Type B pancreatic cell (in vitro differentiated cells): ENCODE data around the gene NTN1. TPM values are rescaled to one million over a fixed set of nuclear protein-coding genes. Genes with fewer than 3 reads are reported as not detected.

Source experiments
- DNase-seq: peaks from one replicate; pipeline ENCODE4 v3.0.0; 2021; ENCODE audit warnings: mixed read lengths; ENCODE audit not compliant: unreplicated experiment; ENCODE audit errors: extremely low spot score
- H3K27ac Mint-ChIP-seq: 2 replicates; pipeline ENCODE4 v1.8.0; 2021; ENCODE audit warnings: mild to moderate bottlenecking, mixed read lengths
- H3K27me3 Mint-ChIP-seq: 2 replicates; pipeline ENCODE4 v1.8.0; 2021; ENCODE audit warnings: mixed read lengths
- H3K36me3 Mint-ChIP-seq: 2 replicates; pipeline ENCODE4 v1.8.0; 2021; ENCODE audit warnings: mixed read lengths
- H3K4me1 Mint-ChIP-seq: one replicate; pipeline ENCODE4 v1.8.0; 2021; ENCODE audit warnings: mixed read lengths; ENCODE audit not compliant: unreplicated experiment
- H3K4me3 Mint-ChIP-seq: 2 replicates; pipeline ENCODE4 v1.8.0; 2021; ENCODE audit warnings: mild to moderate bottlenecking, mixed read lengths
- H3K9me3 Mint-ChIP-seq: 2 replicates; pipeline ENCODE4 v1.8.0; 2021; ENCODE audit warnings: mixed read lengths
- CTCF ChIP-seq: fragments of 200-600 bp; sonication (generic); conservative IDR thresholded peaks from 2 replicates; pipeline ENCODE4 v1.5.0; 2021; ENCODE audit warnings: antibody characterized with exemption, mild to moderate bottlenecking
- total RNA-seq: library from RNA; stranded (reverse); gene quantifications from 2 replicates; pipeline ENCODE4 v1.2.1, GENCODE V29; 2021; ENCODE audit warnings: low replicate concordance

Gene NTN1
- total RNA-seq, 1 donor from 2014 or later: 10.7 TPM

DNA sequence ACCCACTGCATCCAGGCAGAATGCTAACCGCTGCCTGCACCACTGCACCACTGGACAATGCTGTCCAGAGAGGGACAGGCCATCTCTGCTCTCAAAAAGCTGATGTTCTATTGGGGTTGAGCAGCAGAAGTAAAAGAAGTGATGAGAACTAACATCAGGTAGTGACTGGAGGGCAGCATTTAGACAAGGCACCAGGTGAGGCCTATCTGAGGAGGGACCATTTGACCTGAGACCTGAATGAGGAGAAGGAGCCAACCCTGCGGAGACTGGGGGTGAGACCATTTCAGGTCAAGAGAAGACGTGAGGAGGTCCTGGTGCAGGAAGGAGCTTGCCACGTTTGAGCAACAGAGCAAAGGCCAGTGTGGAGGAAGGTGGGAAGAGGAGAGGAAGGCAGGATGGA is 34.0 kb downstream of the NTN1 start:
- no peak for TF ChIP-seq CTCF
- DNase-seq: no peak
- Mint-ChIP-seq H3K4me3 (no peak overlapping the region), H3K9me3 (no peaks in the 10 kb centered on the region), H3K27me3 (peaks cover 17% of the 10 kb centered on the region), H3K27ac (no peak overlapping the region), H3K36me3 (no peaks in the 10 kb centered on the region), H3K4me1 (peaks cover 7% of the 10 kb centered on the region)

DNA sequence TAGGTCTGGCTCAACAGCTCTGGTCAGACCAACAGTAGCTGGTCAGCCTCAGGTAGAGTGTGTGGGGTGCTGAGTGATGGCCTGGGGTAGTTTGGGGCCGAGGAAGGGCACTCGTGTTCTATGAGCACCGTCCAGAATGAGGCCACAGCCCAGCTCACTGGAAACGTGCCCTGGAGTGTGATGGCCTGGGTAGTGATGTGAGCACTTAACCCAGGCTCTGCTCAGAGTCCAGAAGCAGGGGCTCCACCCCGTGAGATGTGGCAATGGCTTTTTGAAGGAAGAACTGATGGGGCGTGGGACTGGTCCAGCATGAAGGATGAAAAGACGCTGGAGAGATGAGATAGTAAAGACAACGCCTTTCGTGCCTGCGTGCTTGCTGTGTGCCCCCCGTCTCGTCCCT is 35.3 kb downstream of the NTN1 start:
- no peak overlapping the region for H3K4me3 Mint-ChIP-seq
- peaks cover 3% of the 10 kb centered on the region for H3K36me3 Mint-ChIP-seq
- H3K4me1 Mint-ChIP-seq: peaks cover 7% of the 10 kb centered on the region
- no peak for DNase-seq
- H3K9me3 Mint-ChIP-seq: peaks cover 5% of the 10 kb centered on the region
- peaks cover 21% of the 10 kb centered on the region for H3K27me3 Mint-ChIP-seq
- H3K27ac Mint-ChIP-seq: no peak overlapping the region
- no peak for TF ChIP-seq CTCF

DNA sequence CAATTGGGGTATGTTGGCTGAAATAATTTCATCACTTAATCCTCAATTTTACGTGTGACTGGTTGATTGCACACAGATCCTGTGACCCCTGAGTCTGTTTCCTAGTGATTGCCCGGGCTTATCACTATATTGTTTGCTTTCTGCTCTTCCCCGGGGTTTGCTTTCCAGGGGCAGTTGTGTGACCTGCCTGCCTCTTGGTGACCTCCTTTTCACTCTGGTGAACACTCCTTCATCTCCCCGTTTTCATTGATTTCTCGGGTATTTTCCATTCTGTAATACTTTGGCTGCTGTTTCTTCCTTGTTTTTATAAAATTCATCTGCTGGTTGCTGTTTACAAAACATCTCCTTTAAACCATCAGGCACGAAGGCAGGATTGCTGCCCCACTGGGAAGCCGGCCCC is 36.0 kb downstream of the NTN1 start:
- Mint-ChIP-seq H3K36me3 (peaks cover 3% of the 10 kb centered on the region), H3K4me1 (peaks cover 7% of the 10 kb centered on the region), H3K4me3 (no peak overlapping the region), H3K9me3 (peaks cover 5% of the 10 kb centered on the region), H3K27me3 (peaks cover 21% of the 10 kb centered on the region), H3K27ac (peak overlapping the region; percentile 7)
- no peak for DNase-seq
- no peak for TF ChIP-seq CTCF

GRCh38 chr17:9062399-9062902 is 41.1 kb downstream of the NTN1 start:
- no peak for TF ChIP-seq CTCF
- no peak overlapping the region for H3K4me3 Mint-ChIP-seq
- H3K4me1 Mint-ChIP-seq: no peaks in the 10 kb centered on the region

DNA sequence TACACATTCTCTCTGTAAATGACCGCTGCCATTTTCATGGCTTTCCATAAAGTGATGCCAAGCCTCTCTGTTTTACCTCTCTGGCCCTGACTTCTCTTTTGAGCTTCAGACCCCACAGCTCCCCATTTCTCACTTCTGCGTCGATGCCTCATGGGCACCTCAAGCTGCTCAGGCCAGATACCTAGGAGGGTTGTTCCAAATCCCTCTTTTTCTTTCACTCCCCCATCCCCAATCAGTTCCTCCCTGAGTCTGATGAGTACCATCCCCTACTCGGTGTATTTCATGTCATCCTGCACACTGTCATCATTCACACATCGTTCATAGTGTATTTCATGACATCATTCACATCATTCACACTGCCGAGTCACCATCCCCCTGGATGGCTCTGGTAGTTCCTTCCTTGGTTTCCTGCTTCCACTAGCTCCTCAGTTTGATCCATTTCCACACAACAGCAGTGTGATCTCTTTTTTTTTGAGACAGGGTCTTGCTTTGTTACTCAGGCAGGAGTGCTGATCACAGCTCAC is 43.1 kb downstream of the NTN1 start:
- Mint-ChIP-seq H3K9me3 (peaks cover 11% of the 10 kb centered on the region), H3K27ac (no peak overlapping the region), H3K4me1 (no peaks in the 10 kb centered on the region), H3K36me3 (peaks cover 9% of the 10 kb centered on the region), H3K27me3 (peaks cover 11% of the 10 kb centered on the region), H3K4me3 (no peak overlapping the region)
- TF ChIP-seq CTCF: no peak
- no peak for DNase-seq

More at GRCh38 chr17:9062399-9062902, 41.1 kb downstream of the NTN1 start:
- no peak for DNase-seq
- Mint-ChIP-seq H3K36me3 (peaks cover 9% of the 10 kb centered on the region), H3K9me3 (peaks cover 11% of the 10 kb centered on the region), H3K27me3 (peaks cover 11% of the 10 kb centered on the region), H3K27ac (no peak overlapping the region)
